Measurements from ENCODE around the gene MAP1S. TPM values are rescaled to one million over a fixed set of nuclear protein-coding genes. Genes with fewer than 3 reads are reported as not detected.

MAP1S gene
- total RNA-seq, 1 donor from 2014 or later = 71.4 TPM

- no peak for ATAC-seq
- TF ChIP-seq CTCF (IDR thresholded peaks at IDR 0.05) = no peak
- no peaks in the 10 kb centered on the region for H3K36me3 ChIP-seq
- intact Hi-C loops (cut with DNase I) = no loop called here
- no peak overlapping the region for H3K4me3 ChIP-seq
- H3K27ac ChIP-seq = no peak overlapping the region
- no peak for DNase-seq
- no peaks in the 10 kb centered on the region for H3K4me1 ChIP-seq
- H3K9me3 ChIP-seq = no peaks in the 10 kb centered on the region
- no peaks in the 10 kb centered on the region for H3K27me3 ChIP-seq
Measured at GRCh38 chr19:17755443-17755890, 36.2 kb downstream of the MAP1S start.

GRCh38 chr19:17755977-17756670 lies 36.8 kb downstream of the MAP1S start:
- Histone ChIP-seq H3K4me1 (no peaks in the 10 kb centered on the region), H3K27me3 (no peaks in the 10 kb centered on the region), H3K4me3 (no peak overlapping the region), H3K27ac (no peak overlapping the region), H3K36me3 (no peaks in the 10 kb centered on the region), H3K9me3 (no peaks in the 10 kb centered on the region)
- ATAC-seq = no peak
- intact Hi-C loops (cut with DNase I) = no loop called here
- no peak for DNase-seq
- TF ChIP-seq CTCF (IDR thresholded peaks at IDR 0.05) = no peak

- no peak overlapping the region for H3K27ac ChIP-seq
- DNase-seq (no peak), ATAC-seq (peak; percentile 64)
- H3K4me3 ChIP-seq = no peak overlapping the region
- no peaks in the 10 kb centered on the region for H3K36me3 ChIP-seq
- no peaks in the 10 kb centered on the region for H3K9me3 ChIP-seq
- H3K27me3 ChIP-seq = no peaks in the 10 kb centered on the region
- H3K4me1 ChIP-seq = no peaks in the 10 kb centered on the region
- TF ChIP-seq CTCF (IDR thresholded peaks at IDR 0.05) = no peak
- intact Hi-C loops (cut with DNase I) = no loop called here
Measured at GRCh38 chr19:17757125-17757524, 37.8 kb downstream of the MAP1S start.

DNA sequence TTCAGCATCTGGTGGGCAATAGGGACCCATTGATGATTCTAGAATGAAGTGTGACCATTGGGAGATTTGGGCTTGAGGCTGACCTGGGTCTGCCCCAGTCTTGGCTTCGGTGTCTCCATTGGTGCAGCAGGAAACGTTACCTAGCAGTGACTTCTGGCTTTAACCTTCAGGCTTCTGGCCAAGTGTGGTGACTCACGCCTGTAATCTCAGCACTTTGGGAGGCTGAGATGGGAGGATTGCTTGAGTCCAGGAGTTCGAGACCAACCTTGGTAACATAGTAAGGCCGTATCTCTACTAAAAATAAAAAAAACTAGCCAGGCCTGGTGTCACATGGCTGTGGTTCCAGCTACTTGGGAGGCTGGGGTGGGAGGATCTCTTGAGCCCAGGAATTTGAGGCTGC lies 39.2 kb downstream of the MAP1S start:
- no peak for TF ChIP-seq CTCF (IDR thresholded peaks at IDR 0.05)
- Histone ChIP-seq H3K36me3 (no peaks in the 10 kb centered on the region), H3K4me3 (no peak overlapping the region), H3K9me3 (no peaks in the 10 kb centered on the region), H3K4me1 (no peaks in the 10 kb centered on the region), H3K27ac (no peak overlapping the region), H3K27me3 (no peaks in the 10 kb centered on the region)
- no peak for DNase-seq
- no peak for ATAC-seq
- intact Hi-C loops (cut with DNase I) = no loop called here

DNA sequence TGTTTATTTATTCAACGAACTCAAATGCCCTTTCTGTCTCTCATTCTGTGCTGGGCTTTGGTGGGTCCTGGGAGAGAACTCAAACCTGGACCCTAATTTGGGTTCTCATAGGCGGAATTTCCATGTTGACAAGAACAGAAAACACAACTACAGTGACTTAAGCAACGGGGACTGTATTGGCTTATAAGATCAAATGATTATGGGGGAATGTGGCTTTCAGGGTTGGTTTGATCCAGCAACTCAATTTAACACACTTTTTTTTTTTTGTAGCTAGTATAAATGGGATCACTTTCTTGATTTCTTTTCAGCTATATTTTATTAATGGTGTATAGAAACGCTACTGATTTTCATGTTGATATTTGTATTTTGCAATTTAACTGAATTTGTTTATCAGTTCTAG lies 41.9 kb downstream of the MAP1S start:
- ATAC-seq = no peak
- Histone ChIP-seq H3K4me1 (peaks cover under 1% of the 10 kb centered on the region), H3K9me3 (no peaks in the 10 kb centered on the region), H3K4me3 (no peak overlapping the region), H3K27me3 (no peaks in the 10 kb centered on the region), H3K27ac (no peak overlapping the region), H3K36me3 (no peaks in the 10 kb centered on the region)
- no peak for TF ChIP-seq CTCF (IDR thresholded peaks at IDR 0.05)
- DNase-seq = no peak
- intact Hi-C loops (cut with DNase I) = no loop called here
